GM19240 (cell line): ENCODE results near the gene VPS39.

Experiments
- DNase-seq: peaks from one replicate; pipeline ENCODE4 v3.0.0; 2011; ENCODE audit warnings: low spot score; ENCODE audit not compliant: insufficient read length

The VPS39 gene

DNA sequence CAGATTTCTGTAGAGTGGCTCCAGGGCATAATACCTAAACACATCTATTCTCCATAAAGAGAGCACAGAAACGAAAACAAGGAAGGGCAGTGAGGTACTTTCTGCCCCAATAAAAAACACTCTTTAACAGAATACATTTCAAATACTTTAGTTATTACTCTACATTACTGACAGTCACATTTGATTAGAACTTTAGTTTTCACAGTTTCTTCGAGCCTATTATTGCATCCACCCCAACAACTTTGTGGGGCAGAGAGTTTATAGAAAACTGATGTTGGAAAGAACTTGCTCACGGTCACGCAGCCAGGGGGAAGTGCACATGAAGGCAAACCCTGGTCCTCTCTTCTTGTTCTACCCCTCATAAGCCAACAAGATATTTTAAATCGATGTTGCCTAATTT, 9.0 kb downstream of the VPS39 start:
- no peak for DNase-seq

DNA sequence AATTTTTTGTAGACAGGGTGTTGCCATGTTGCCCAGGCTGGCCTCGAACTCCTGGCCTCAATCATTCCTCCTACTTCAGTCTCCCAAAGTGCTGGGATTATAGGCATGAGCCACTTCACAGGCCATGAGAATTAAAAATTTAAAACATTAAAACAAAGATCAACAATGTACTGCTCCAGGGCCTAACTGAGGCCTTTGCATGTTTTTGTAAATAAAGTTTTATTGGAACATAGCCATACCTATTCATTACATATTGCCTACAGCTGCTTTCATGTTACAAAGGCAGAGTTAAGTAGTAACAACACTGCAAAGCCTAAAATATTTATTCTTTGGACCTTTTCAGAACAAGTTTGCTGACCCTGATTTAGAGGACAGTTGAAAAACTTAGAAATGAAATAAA, 9.6 kb downstream of the VPS39 start:
- DNase-seq: no peak

GRCh38 chr15:42194513-42194912, 13.6 kb downstream of the VPS39 start:
- no peak for DNase-seq

DNA sequence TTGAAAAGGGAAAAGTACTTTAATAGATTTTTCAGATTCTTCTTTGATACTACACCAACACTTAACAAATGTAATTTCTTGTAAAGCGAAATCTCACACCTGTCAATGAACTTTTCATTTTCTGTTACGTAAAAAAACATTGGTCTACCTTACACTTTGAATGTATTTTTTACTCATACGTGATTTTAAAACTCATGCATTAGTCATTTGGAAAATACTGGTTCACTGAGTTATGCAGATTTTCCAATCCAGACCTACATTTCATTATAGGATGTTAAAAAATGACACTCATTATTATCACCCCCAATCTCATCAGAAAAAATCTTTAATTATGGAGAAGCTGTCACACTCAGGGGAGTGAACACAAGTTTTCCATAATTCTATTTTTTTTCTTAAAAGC, 14.7 kb downstream of the VPS39 start:
- DNase-seq: no peak

GRCh38 chr15:42191610-42192346, 16.3 kb downstream of the VPS39 start:
- DNase-seq: no peak

DNA sequence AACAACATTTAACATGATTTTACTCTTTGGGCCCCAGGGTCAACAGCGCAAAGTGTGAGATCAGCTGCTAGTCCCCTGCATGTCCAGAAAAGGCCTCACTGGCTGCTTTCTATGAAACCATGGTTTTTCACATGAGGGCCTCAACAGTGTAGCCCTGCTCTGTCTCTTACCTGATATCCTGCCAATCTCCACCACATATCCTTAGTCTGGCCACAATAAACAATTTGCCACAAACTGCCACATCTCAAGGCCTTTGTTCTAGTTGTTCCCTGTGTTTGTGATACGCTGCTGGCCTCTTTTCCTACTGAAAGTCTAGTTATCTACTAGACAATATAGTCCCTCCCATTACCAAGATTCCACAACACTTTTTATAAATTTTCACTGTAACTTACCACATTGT, 17.7 kb downstream of the VPS39 start:
- no peak for DNase-seq

GRCh38 chr15:42185801-42186200, 22.3 kb downstream of the VPS39 start:
- DNase-seq: no peak

GRCh38 chr15:42184736-42185135, 23.4 kb downstream of the VPS39 start:
- no peak for DNase-seq

GRCh38 chr15:42184296-42184695, 23.8 kb downstream of the VPS39 start:
- DNase-seq: no peak

DNA sequence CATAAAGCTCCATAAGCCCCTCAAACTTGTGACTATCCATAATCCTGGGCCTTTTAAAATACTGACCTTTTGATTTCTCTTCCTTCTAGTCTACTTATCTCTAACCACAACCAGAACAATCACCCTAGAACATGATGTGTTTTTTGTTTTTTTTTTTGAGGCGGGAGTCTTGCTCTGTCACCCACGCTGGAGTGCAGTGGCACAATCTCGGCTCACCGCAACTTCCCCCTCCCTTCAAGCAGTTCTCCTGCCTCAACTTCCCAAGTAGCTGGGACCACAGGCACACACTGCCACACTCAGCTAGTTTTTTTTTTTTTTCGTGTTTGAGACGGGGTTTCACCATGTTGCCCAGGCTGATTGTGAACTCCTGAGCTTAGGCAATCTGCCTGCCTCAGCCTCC, 25.1 kb downstream of the VPS39 start:
- no peak for DNase-seq

- DNase-seq: no peak
These were observed 25.7 kb downstream of the VPS39 start for GRCh38 chr15:42182328-42182886.

DNA sequence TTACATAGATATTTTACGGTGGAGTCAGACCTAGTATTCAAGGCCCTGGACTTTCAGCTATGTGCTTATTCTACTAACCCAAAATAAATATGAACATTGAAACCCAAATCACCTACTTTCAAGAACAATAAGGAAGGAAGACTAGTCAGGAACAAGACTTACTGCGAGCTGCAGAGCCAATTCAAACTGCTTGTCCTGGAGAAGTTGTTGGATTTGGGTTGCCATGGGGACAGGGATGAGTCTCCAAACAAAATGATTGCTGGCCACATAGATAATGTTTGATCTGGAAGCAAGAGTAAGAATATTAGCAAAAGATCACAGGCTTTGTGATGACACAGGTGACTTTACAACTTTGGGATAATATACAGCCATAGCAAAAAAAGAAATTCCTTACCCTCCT, 30.0 kb downstream of the VPS39 start:
- no peak for DNase-seq

DNA sequence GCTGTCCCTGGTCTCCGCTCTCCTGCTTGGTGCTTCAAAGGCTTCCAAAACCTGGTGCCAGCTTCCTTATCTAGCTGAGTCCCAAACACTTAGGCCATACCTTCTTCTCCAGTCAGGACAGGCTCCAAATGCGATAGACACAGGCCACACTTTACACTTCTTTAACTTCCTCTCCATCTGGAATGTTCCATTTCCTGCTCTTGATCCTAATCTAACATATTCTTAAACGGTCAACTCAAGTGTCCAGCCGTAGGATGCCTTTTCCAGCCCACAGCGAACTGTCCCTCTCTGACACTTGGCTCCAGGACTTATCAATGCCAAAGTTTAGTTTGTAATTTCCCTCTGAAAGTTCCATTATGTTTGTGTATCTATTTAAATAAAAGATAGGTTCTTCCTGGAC, 32.4 kb downstream of the VPS39 start:
- no peak for DNase-seq

DNA sequence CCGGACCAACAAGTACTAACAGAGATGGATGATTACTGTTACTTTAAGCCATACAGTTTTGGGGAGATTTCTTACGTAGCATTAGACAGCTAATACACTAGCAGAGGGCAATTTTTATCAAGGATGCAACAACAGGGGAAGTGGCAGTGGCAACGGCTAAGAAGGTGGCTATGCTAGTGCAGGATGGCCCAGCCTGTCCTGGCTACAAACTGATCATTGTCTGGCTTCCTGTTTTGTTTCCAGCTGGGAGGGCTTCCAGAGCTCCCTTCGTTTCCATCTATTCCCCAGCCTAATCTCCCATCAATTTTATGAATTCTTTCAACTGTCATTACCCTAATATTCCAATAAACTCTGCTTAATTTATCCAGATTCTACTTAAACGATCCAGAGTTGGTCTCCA, 35.6 kb downstream of the VPS39 start:
- no peak for DNase-seq

DNA sequence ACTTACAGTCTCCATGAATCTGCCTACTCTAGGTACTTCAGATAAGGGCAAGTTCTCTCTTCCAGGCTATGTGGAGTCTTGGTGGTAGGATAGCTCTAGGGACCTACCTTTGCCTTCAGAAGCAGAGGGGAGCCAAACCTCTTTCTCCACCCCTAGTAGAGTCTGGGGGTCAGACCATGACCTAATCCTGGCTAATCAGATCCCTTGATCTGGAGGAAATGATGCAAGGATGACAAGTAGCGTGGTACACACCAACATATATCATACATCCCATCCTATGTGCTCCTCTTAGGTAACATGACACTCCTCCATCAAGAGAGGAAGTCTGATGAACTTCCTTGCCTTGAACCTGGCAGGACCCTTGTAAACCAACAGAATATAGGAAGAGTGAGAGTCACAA, 36.3 kb downstream of the VPS39 start:
- no peak for DNase-seq

- DNase-seq: no peak
These were observed 37.0 kb downstream of the VPS39 start for GRCh38 chr15:42171122-42171521.

GRCh38 chr15:42166225-42166940, 41.7 kb downstream of the VPS39 start:
- DNase-seq: no peak

DNA sequence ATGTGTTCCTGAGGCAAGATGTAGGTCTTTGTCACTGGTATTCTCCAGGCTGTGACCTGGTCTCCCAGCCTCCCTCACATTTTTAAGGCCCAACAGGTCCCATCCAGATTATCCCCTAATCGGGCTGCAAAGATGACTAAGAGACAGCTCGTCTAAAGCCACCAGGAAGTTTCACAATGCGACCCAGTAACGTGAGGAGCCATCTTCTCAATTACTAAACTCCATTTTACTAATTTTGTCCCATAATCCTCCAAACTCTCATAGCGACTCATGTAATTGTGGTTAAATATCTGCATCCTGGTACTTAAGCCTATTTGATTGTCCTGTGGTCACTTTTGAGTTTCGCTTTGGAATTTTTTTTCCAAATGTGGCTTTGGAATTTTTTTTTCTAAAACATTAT, 43.0 kb downstream of the VPS39 start:
- DNase-seq: no peak

DNA sequence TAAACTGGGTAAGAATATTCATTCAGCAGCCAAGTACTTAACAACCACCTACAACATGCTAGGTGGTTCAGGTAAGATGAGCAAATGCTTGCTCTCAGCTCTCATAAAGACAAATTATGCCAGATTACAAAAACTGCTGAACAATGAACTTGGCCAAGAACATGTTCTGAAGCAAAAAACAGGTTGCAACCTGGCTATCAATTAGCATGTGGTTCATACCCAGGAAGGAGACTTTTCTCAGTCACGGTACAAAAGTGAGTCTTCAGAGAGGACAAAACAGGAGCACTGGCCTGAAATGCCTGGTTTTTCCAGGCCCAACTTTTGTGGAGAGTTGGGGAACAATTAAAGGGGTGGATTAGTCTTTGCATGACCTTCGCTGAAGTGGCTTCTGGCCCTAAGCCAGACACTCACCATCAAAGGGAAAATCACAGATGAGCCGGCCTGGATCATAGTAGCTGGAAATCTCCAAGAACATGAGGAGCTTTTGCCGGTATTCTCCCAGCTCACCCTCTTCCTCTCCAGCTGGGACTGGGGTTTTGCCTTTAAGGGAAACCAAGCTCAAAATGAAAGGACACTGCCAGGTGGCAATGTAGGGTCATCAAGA, 44.1 kb downstream of the VPS39 start:
- no peak for DNase-seq

GRCh38 chr15:42163291-42163690, 44.8 kb downstream of the VPS39 start:
- DNase-seq: no peak

DNA sequence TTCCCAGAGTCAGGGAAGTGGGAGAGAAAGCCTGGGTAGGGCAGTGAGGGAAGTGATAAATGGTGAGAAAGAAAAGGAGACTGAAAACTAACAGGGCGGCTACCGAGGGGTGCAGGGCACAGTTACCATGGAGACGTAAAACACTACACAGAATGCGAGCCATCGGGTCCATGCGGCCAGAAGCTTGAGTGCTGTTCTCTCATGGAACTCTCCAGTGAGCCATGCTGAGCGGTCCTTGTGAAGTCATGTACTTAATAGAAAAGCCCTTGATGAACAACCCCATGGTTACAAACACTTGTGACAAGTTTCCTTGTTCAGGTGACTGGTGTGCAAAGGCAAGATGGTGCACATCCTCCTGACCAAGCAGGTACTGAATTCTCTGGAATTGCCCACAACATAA, 48.0 kb downstream of the VPS39 start:
- no peak for DNase-seq

DNA sequence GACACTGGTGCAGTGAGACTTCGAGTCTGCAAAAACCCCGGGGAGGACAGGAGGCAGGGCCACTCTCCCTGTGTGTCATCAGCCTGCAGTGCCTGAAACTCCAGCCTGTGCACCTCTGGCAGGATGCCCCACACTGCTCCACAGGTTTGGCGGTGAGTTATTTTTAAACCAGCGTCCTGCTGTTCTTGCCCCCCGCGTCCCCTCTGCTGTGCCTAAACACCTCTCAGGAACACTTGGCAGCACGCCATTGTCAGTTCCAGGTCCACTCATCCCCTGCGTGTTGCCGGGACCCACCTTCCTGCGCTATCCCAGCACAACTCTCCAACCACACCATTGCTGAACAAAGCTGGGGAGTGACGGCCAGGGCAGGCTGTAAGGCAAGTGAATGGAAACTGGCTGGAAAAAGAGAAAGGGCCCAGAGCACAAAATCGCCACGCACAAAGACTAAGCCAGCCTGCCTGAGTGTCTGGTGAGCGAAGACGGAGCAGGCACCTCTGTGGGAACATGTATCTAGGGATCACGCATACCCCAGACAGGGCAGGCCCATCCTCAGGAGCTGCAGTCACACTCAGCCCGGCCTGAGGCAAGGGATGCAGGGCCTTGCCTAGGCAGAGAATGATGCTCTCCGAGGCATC, 48.6 kb downstream of the VPS39 start:
- DNase-seq: no peak
